Measurements from ENCODE around the gene ENTPD8. TPM values are rescaled to one million over a fixed set of nuclear protein-coding genes. Genes with fewer than 3 reads are reported as not detected.

ENTPD8 gene
- total RNA-seq, 2 experiments from 2014 or later = not detected

DNA sequence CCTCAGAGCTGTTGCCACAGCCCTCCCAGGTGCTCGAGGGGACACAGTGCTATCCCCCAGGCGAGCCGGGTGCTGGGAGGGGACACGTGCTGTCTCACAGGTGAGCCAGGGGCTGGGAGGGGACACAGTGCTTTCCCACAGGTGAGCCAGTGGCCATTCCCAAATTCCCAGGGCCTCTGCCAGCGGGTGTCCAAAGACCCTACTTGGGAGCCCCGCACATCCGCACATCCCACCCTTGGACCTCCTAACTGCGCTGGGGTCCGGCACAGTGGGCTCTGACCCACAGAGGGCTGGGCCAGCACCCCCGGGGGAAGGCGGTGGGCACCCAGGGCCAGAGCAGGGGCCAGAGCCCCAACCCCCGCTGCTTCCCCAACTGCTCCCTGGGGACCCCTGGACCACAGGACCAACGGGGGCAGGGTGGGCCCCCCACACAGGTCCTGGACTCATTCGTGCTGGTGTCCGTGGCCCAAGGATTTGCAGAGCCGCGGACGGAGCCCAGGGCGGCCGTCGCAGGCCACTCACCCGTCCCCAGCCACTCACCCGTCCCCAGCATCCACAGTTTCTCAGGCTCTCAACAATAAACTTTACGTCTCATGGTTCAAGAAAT lies 36.1 kb downstream of the ENTPD8 start:
- TF ChIP-seq, protein P1, sequence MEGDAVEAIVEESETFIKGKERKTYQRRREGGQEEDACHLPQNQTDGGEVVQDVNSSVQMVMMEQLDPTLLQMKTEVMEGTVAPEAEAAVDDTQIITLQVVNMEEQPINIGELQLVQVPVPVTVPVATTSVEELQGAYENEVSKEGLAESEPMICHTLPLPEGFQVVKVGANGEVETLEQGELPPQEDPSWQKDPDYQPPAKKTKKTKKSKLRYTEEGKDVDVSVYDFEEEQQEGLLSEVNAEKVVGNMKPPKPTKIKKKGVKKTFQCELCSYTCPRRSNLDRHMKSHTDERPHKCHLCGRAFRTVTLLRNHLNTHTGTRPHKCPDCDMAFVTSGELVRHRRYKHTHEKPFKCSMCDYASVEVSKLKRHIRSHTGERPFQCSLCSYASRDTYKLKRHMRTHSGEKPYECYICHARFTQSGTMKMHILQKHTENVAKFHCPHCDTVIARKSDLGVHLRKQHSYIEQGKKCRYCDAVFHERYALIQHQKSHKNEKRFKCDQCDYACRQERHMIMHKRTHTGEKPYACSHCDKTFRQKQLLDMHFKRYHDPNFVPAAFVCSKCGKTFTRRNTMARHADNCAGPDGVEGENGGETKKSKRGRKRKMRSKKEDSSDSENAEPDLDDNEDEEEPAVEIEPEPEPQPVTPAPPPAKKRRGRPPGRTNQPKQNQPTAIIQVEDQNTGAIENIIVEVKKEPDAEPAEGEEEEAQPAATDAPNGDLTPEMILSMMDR (IDR thresholded peaks at IDR 0.05) = no peak
- POLR2A ChIA-PET = no interaction called here
- ATAC-seq = no peak
- H3K27me3 Mint-ChIP-seq = peaks cover 2% of the 10 kb centered on the region
- H3K36me3 Mint-ChIP-seq (ENCODE audit: low read depth) = peaks cover 7% of the 10 kb centered on the region
- H3K27ac Mint-ChIP-seq = no peak overlapping the region
- no peaks in the 10 kb centered on the region for H3K9me3 Mint-ChIP-seq
- no peak for DNase-seq
- CTCF ChIA-PET = interaction anchor here (0.5 kb wide), 1 partner anchor 65 kb away, joined by 3 read pairs; no protein-coding TSS in a partner anchor
- H3K4me3 Mint-ChIP-seq = no peak overlapping the region
- H3K4me1 Mint-ChIP-seq (ENCODE audit: low read depth) = peaks cover 2% of the 10 kb centered on the region
- intact Hi-C loops (cut with micrococcal nuclease) = loop anchor here (10.0 kb wide), 1 partner anchor 110 kb away; no protein-coding TSS in a partner anchor

GRCh38 chr9:137403269-137403668 lies 37.9 kb downstream of the ENTPD8 start:
- no peaks in the 10 kb centered on the region for H3K27me3 Mint-ChIP-seq
- no peak for ATAC-seq
- H3K36me3 Mint-ChIP-seq (ENCODE audit: low read depth) = peaks cover 7% of the 10 kb centered on the region
- intact Hi-C loops (cut with micrococcal nuclease) = loop anchor here (10.0 kb wide), 1 partner anchor 108 kb away; no protein-coding TSS in a partner anchor
- H3K9me3 Mint-ChIP-seq = no peaks in the 10 kb centered on the region
- no peak overlapping the region for H3K27ac Mint-ChIP-seq
- peaks cover 7% of the 10 kb centered on the region for H3K4me1 Mint-ChIP-seq (ENCODE audit: low read depth)
- CTCF ChIA-PET = no interaction called here
- POLR2A ChIA-PET = no interaction called here
- no peak for DNase-seq
- TF ChIP-seq, protein P1 (IDR thresholded peaks at IDR 0.05) = no peak
- no peak overlapping the region for H3K4me3 Mint-ChIP-seq

- intact Hi-C loops (cut with micrococcal nuclease) = loop anchor here (10.0 kb wide), 1 partner anchor 108 kb away; no protein-coding TSS in a partner anchor
- POLR2A ChIA-PET = no interaction called here
- Mint-ChIP-seq H3K27ac (no peak overlapping the region), H3K27me3 (no peaks in the 10 kb centered on the region), H3K4me1 (ENCODE audit: low read depth) (peaks cover 10% of the 10 kb centered on the region), H3K9me3 (no peaks in the 10 kb centered on the region), H3K36me3 (ENCODE audit: low read depth) (peaks cover 7% of the 10 kb centered on the region), H3K4me3 (no peak overlapping the region)
- ATAC-seq (no peak), DNase-seq (no peak)
- CTCF ChIA-PET = no interaction called here
- TF ChIP-seq, protein P1 (IDR thresholded peaks at IDR 0.05) = no peak
Measured at GRCh38 chr9:137402746-137403145, 38.4 kb downstream of the ENTPD8 start.

DNA sequence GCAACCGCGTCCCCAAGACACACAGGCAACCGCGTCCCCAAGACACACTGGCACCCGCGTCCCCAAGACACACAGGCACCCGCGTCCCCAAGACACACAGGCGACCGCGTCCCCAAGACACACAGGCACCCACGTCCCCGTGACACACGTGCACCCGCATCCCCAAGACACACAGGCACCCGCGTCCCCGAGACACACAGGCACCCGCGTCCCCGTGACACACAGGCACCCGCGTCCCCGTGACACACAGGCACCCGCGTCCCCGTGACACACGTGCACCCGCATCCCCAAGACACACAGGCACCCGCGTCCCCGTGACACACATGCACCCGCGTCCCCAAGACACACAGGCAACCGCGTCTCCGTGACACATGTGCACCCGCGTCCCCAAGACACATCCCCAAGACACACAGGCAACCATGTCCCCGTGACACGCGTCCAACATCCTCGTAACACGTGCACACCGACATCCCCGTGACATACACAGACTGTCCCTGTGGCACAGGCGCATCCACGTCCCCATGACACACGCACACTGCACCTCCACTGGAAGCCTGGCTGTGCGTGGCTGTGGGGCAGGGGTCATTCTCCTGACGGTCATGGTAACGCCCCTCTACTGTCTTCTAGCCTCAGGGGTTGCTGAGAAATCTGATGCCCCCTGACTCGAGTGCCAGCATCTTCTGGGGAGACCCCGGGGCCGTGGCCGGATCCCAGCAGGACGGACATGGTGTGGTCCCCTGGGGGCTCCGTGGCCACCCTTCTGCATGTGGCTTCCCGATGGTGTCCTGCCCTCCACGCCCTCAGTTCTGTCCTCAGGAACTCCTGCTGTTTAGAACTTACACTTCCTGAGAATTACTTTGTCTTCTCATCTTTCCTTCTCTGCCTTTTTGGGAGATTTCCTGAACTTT lies 42.3 kb downstream of the ENTPD8 start:
- no peak overlapping the region for H3K4me3 Mint-ChIP-seq
- no peaks in the 10 kb centered on the region for H3K9me3 Mint-ChIP-seq
- POLR2A ChIA-PET = no interaction called here
- DNase-seq (no peak), ATAC-seq (no peak)
- intact Hi-C loops (cut with micrococcal nuclease) = no loop called here
- no peak overlapping the region for H3K27ac Mint-ChIP-seq
- CTCF ChIA-PET = no interaction called here
- TF ChIP-seq, protein P1 (IDR thresholded peaks at IDR 0.05) = no peak
- H3K4me1 Mint-ChIP-seq (ENCODE audit: low read depth) = peaks cover 20% of the 10 kb centered on the region
- peaks cover 7% of the 10 kb centered on the region for H3K36me3 Mint-ChIP-seq (ENCODE audit: low read depth)
- H3K27me3 Mint-ChIP-seq = no peaks in the 10 kb centered on the region
